Loucy (cell line): ENCODE measurements around the gene MYH7B.

ENCODE experiments used
- H2AFZ ChIP-seq: fragments of 200-600 bp; sonication (generic); 2 replicates; pipeline ENCODE4 v1.6.0; 2016; ENCODE audit warnings: antibody characterized with exemption, mild to moderate bottlenecking, low read length, moderate library complexity
- H3F3A ChIP-seq: fragments of 200-600 bp; 2 replicates; pipeline ENCODE4 v1.6.0; 2016; ENCODE audit warnings: antibody characterized with exemption, low read depth, mild to moderate bottlenecking
- H3K27me3 ChIP-seq: fragments of 200-600 bp; sonication (generic); 2 replicates; pipeline ENCODE4 v1.6.1; 2014; ENCODE audit warnings: low read length, mild to moderate bottlenecking; ENCODE audit not compliant: insufficient read depth, poor library complexity, severe bottlenecking
- H3K36me3 ChIP-seq: fragments of 200-600 bp; sonication (generic); 2 replicates; pipeline ENCODE4 v1.6.1; 2016; ENCODE audit warnings: low read length; ENCODE audit not compliant: insufficient read depth
- H3K4me1 ChIP-seq: fragments of 200-600 bp; sonication (generic); 2 replicates; pipeline ENCODE4 v1.5.1; 2014; ENCODE audit warnings: low read length, mild to moderate bottlenecking; ENCODE audit not compliant: insufficient read depth, poor library complexity, severe bottlenecking
- H3K4me2 ChIP-seq: fragments of 200-600 bp; sonication (generic); 2 replicates; pipeline ENCODE4 v1.6.0; 2014; ENCODE audit warnings: antibody characterized with exemption, low read length, low read depth, mild to moderate bottlenecking; ENCODE audit not compliant: poor library complexity, severe bottlenecking
- H3K4me3 ChIP-seq: fragments of 200-600 bp; sonication (generic); 2 replicates; pipeline ENCODE4 v1.5.1; 2014; ENCODE audit warnings: low read length, mild to moderate bottlenecking, mixed read lengths; ENCODE audit not compliant: poor library complexity, severe bottlenecking
- H3K79me2 ChIP-seq: fragments of 200-600 bp; sonication (generic); 2 replicates; pipeline ENCODE4 v1.6.1; 2014; ENCODE audit warnings: low read length; ENCODE audit not compliant: insufficient read depth
- H3K9ac ChIP-seq: fragments of 200-600 bp; sonication (generic); 2 replicates; pipeline ENCODE4 v1.6.0; 2014; ENCODE audit warnings: mild to moderate bottlenecking, low read depth, low read length, moderate library complexity; ENCODE audit not compliant: poor library complexity, severe bottlenecking
- H3K9me2 ChIP-seq: fragments of 200-600 bp; sonication (generic); replicated peaks from 2 replicates; pipeline ENCODE4 v1.6.1; 2016; ENCODE audit warnings: low read depth, low read length, mixed read lengths
- H3K9me3 ChIP-seq: fragments of 200-600 bp; sonication (generic); 2 replicates; pipeline ENCODE4 v1.6.1; 2014; ENCODE audit warnings: mild to moderate bottlenecking, antibody characterized with exemption, low read length, low read depth; ENCODE audit not compliant: insufficient read depth
- H4K20me1 ChIP-seq: fragments of 200-600 bp; sonication (generic); 2 replicates; pipeline ENCODE4 v1.6.0; 2014; ENCODE audit warnings: antibody characterized with exemption, low read length, mild to moderate bottlenecking; ENCODE audit not compliant: insufficient read depth, poor library complexity, severe bottlenecking
- CTCF ChIP-seq: fragments of 200-600 bp; sonication (generic); conservative IDR thresholded peaks from 2 replicates; pipeline ENCODE4 v1.5.1; 2014; ENCODE audit warnings: mild to moderate bottlenecking, antibody characterized with exemption, low read length
- EZH2phosphoT487 ChIP-seq: fragments of 200-600 bp; IDR thresholded peaks from 2 replicates; pipeline ENCODE4 v1.6.1; 2018; ENCODE audit warnings: antibody characterized with exemption, mild to moderate bottlenecking, moderate library complexity, borderline replicate concordance

MYH7B gene

GRCh38 chr20:35001596-35002362, 46.1 kb downstream of the MYH7B start:
- Histone ChIP-seq H3K79me2 (no peaks in the 10 kb centered on the region), H3K36me3 (peaks cover 77% of the 10 kb centered on the region; the same call in 1 of the 2 replicates), H3K4me3 (no peak overlapping the region), H3K27me3 (no peaks in the 10 kb centered on the region), H3K9ac (no peak overlapping the region), H3K4me2 (no peak overlapping the region), H4K20me1 (no peaks in the 10 kb centered on the region), H3K9me2 (no peaks in the 10 kb centered on the region), H2AFZ (no peak overlapping the region), H3K4me1 (no peaks in the 10 kb centered on the region), H3K9me3 (no peaks in the 10 kb centered on the region), H3F3A (no peaks in the 10 kb centered on the region)
- TF ChIP-seq EZH2phosphoT487 = no peak
- TF ChIP-seq CTCF = peak; percentile 25

DNA sequence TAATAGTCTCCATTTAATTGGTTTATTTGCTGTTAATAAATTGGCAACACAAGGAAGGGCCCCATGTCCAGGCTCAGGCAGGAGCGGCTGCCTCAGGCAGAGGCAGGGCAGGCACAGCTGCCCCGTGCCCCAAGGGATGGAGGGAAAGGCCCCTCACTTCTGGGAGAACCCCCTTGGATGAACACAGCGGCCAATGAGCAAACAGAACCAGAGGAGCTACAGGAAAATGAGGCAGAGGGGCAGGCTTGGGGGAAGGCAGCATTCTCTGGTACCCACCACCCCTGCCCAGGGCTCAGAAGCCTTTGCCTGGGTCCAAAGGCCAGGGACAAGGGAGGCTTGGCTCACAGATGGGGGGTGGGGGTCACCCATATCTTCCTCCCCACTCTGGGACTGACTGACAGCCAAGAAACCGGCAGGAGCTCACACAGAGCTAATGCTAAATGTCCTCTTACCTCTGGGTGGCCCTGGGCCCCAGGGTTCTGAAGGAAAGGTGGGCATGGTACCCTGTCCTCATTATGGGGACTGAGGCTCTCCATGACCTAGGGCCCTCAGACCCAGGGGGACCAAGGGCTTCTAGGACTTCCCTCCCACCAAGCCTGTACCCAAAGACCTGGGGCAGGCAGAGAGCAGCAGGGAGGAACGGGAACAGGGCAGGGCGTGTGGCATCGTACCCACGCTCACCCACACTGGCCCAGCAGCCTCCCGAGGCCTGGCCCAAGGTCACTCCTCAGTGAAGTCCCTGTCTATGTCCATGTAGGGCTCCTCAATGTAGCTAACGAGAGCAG, 47.0 kb downstream of the MYH7B start:
- Histone ChIP-seq H3K9ac (no peak overlapping the region), H3K4me3 (no peak overlapping the region), H3K27me3 (no peaks in the 10 kb centered on the region), H3K9me3 (no peaks in the 10 kb centered on the region), H3K36me3 (peaks cover 85% of the 10 kb centered on the region; the same call in 1 of the 2 replicates), H3K4me2 (no peak overlapping the region), H3F3A (no peaks in the 10 kb centered on the region), H4K20me1 (no peaks in the 10 kb centered on the region), H3K9me2 (no peaks in the 10 kb centered on the region), H3K79me2 (no peaks in the 10 kb centered on the region), H3K4me1 (no peaks in the 10 kb centered on the region), H2AFZ (no peak overlapping the region)
- TF ChIP-seq EZH2phosphoT487 (no peak), CTCF (no peak)

- no peak overlapping the region for H3K9ac ChIP-seq
- peaks cover 88% of the 10 kb centered on the region; the same call in 1 of the 2 replicates for H3K36me3 ChIP-seq
- H3K79me2 ChIP-seq = no peaks in the 10 kb centered on the region
- no peaks in the 10 kb centered on the region for H3K27me3 ChIP-seq
- H3K9me2 ChIP-seq = no peaks in the 10 kb centered on the region
- no peaks in the 10 kb centered on the region for H3K9me3 ChIP-seq
- TF ChIP-seq EZH2phosphoT487 = no peak
- TF ChIP-seq CTCF = no peak
- no peak overlapping the region for H3K4me2 ChIP-seq
- H3K4me1 ChIP-seq = no peaks in the 10 kb centered on the region
- H2AFZ ChIP-seq = no peak overlapping the region
- H4K20me1 ChIP-seq = no peaks in the 10 kb centered on the region
- no peaks in the 10 kb centered on the region for H3F3A ChIP-seq
- H3K4me3 ChIP-seq = no peak overlapping the region
These were observed 47.8 kb downstream of the MYH7B start for GRCh38 chr20:35003211-35004031.
